Esophagus muscularis mucosa (tissue), 4 donors: ENCODE results near the gene TRPM8. TPM values are rescaled to one million over a fixed set of nuclear protein-coding genes. Genes with fewer than 3 reads are reported as not detected.
"Not testable (repeated sequence)": the region's sequence is repeated elsewhere in the genome, so short reads cannot be mapped to it uniquely, and the experiment has no call there.

Experiments used
- DNase-seq: peaks from one replicate; pipeline ENCODE4 v3.0.0-alpha.2; 2017; ENCODE audit errors: extremely low spot score
- H3K27ac ChIP-seq, 4 donors: fragments of 200-600 bp; sonication (generic); replicated peaks in 1 of 4; 1 replicate in 3 of 4; 2 replicates in 1 of 4; pipeline ENCODE4 v1.5.1; 2016 to 2019; ENCODE audit warnings: mild to moderate bottlenecking in 1 of 4
- H3K27me3 ChIP-seq, 4 donors: fragments of 200-600 bp; sonication (generic); one replicate each; pipeline versions ENCODE4 v1.5.1 to v1.6.0; 2016 to 2019
- H3K36me3 ChIP-seq, 4 donors: fragments of 200-600 bp; sonication (generic); one replicate each; pipeline ENCODE4 v1.5.1; 2016 to 2019
- H3K4me1 ChIP-seq, 4 donors: fragments of 200-600 bp; sonication (generic); one replicate each; pipeline ENCODE4 v1.5.1; 2016 to 2019
- H3K4me3 ChIP-seq, 4 donors: fragments of 200-600 bp; sonication (generic); 1 replicate in 2 of 4; 2 replicates in 2 of 4; pipeline ENCODE4 v1.5.1; 2016 to 2019; ENCODE audit warnings: mild to moderate bottlenecking in 4 of 4, moderate library complexity in 1 of 4
- H3K9me3 ChIP-seq, 4 donors: fragments of 200-600 bp; sonication (generic); 1 replicate in 3 of 4; 2 replicates in 1 of 4; pipeline ENCODE4 v1.5.1; 2016 to 2019
- EP300 ChIP-seq: sonication (generic); formaldehyde crosslinking; IDR thresholded peaks from one replicate; pipeline ENCODE4 v1.6.1; 2017; ENCODE audit warnings: antibody characterized with exemption
- POLR2A ChIP-seq: fragments of 450-650 bp; IDR thresholded peaks from one replicate; pipeline ENCODE4 v1.6.1; 2017; ENCODE audit warnings: antibody characterized with exemption, moderate library complexity, mild to moderate bottlenecking, low read depth
- POLR2AphosphoS5 ChIP-seq, 2 donors: sonication (generic); formaldehyde crosslinking; IDR thresholded peaks; one replicate each; pipeline ENCODE4 v1.6.1; 2017; ENCODE audit warnings: antibody characterized with exemption in 2 of 2
- WGBS: methylation state at CpG from one replicate; pipeline ENCODE4 v1.1.5; 2018; 5-methylcytosine and 5-hydroxymethylcytosine counted together
- intact Hi-C: fragments of 100-400 bp; cut with DNase I; formaldehyde crosslinking; loops from one replicate; pipeline ENCODE4 v1.15.1; 2023
- total RNA-seq, 4 donors: library from RNA; depleted of rRNA; stranded (reverse); fragments of >200 nt; gene quantifications; one replicate each; pipeline versions ENCODE4 v1.1.0 to v1.2.1, GENCODE V29; 2016
- TF ChIP-seq, protein P1 (sequence below), 3 experiments: fragments of 200-600 bp in 2 of 3; fragments of 450-650 bp in 1 of 3; sonication (generic) in 2 of 3; IDR thresholded peaks; one replicate each; pipeline ENCODE4 v1.5.1; 2017 to 2019; ENCODE audit warnings: antibody characterized with exemption in 3 of 3, mild to moderate bottlenecking in 2 of 3, moderate library complexity in 1 of 3

Gene TRPM8
- total RNA-seq, 4 donors from 2014 or later, result not detected

DNA sequence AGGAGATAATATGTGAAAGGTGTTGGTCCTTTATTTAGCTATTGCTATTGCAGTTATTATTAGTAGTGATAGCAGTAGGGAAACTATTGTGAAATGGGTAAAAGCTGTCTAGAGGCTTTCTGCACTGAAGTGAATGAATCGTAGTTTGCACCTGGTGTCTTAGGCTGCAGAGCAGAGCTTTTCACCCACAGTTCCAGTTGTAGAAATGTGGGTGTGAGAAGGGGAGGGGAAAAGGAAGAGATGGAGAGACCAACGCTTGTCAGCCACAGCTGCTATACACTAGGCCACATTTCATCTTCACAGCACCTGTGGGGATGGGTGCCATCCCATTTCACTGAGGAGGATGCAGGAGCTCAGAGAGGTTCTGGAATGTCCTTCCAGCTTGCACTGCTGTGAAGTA lies 50.0 kb downstream of the TRPM8 start:
- Histone ChIP-seq H3K9me3 (no peaks in the 10 kb centered on the region), H3K4me3 (no peak overlapping the region), H3K36me3 (no peaks in the 10 kb centered on the region), H3K27me3 (peaks cover 0 to 11% (median 0%) of the 10 kb centered on the region in 4 donors), H3K4me1 (no peaks in the 10 kb centered on the region), H3K27ac (no peak overlapping the region)
- DNase-seq, result no peak
- 73% methylated on average over 2 of the region's 2 CpGs for WGBS
- TF ChIP-seq EP300 (no peak), POLR2AphosphoS5 (IDR thresholded peaks at IDR 0.05) (no peak), POLR2A (no peak)
- TF ChIP-seq, protein P1, sequence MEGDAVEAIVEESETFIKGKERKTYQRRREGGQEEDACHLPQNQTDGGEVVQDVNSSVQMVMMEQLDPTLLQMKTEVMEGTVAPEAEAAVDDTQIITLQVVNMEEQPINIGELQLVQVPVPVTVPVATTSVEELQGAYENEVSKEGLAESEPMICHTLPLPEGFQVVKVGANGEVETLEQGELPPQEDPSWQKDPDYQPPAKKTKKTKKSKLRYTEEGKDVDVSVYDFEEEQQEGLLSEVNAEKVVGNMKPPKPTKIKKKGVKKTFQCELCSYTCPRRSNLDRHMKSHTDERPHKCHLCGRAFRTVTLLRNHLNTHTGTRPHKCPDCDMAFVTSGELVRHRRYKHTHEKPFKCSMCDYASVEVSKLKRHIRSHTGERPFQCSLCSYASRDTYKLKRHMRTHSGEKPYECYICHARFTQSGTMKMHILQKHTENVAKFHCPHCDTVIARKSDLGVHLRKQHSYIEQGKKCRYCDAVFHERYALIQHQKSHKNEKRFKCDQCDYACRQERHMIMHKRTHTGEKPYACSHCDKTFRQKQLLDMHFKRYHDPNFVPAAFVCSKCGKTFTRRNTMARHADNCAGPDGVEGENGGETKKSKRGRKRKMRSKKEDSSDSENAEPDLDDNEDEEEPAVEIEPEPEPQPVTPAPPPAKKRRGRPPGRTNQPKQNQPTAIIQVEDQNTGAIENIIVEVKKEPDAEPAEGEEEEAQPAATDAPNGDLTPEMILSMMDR (IDR thresholded peaks at IDR 0.05), result no peak
- intact Hi-C loops, result no loop called here

GRCh38 chr2:233968556-233968955 lies 51.4 kb downstream of the TRPM8 start:
- DNase-seq, result no peak
- Histone ChIP-seq H3K4me1 (no peaks in the 10 kb centered on the region), H3K27ac (no peak overlapping the region), H3K36me3 (no peaks in the 10 kb centered on the region), H3K9me3 (no peaks in the 10 kb centered on the region), H3K4me3 (no peak overlapping the region), H3K27me3 (peaks cover 0 to 23% (median 0%) of the 10 kb centered on the region in 4 donors)
- WGBS, result 72% methylated on average over 4 of the region's 4 CpGs
- no peak for TF ChIP-seq EP300
- TF ChIP-seq, protein P1 (IDR thresholded peaks at IDR 0.05), result no peak
- TF ChIP-seq POLR2AphosphoS5 (IDR thresholded peaks at IDR 0.05), result no peak
- TF ChIP-seq POLR2A, result no peak
- intact Hi-C loops, result no loop called here

DNA sequence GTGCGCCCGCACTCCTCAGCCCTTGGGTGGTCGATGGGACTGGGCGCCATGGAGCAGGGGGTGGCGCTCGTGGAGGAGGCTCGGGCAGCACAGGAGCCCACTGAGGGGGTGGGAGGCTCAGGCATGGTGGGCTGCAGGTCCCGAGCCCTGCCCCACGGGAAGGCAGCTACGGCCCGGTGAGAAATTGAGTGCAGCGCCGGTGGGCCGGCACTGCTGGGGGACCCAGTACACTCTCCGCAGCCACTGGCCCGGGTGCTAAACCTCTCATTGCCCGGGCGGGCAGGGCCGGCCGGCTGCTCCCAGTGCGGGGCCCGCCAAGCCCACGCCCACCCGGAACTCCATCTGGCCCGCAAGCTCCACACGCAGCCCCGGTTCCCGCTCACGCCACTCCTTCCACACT lies 55.3 kb downstream of the TRPM8 start:
- DNase-seq, H3K27ac ChIP-seq, H3K36me3 ChIP-seq, H3K9me3 ChIP-seq, intact Hi-C loops, H3K4me3 ChIP-seq, H3K4me1 ChIP-seq: not testable (repeated sequence)
- H3K27me3 ChIP-seq, result peaks cover 0 to 49% (median 0%) of the 10 kb centered on the region in 4 donors
- no CpG with 5 or more reads among the region's 29 CpGs for WGBS

- Histone ChIP-seq H3K27me3 (peaks cover 0 to 51% (median 0%) of the 10 kb centered on the region in 4 donors), H3K27ac (no peak overlapping the region), H3K4me1 (peaks cover 0 to 7% (median 3%) of the 10 kb centered on the region in 4 donors), H3K4me3 (no peak overlapping the region), H3K9me3 (no peaks in the 10 kb centered on the region), H3K36me3 (no peaks in the 10 kb centered on the region)
- WGBS, result 77% methylated on average over 8 of the region's 13 CpGs
- DNase-seq, result no peak
- TF ChIP-seq POLR2AphosphoS5 (IDR thresholded peaks at IDR 0.05) (no peak), POLR2A (no peak), EP300 (no peak)
- TF ChIP-seq, protein P1 (IDR thresholded peaks at IDR 0.05), result no peak
- intact Hi-C loops, result no loop called here
These were observed 55.9 kb downstream of the TRPM8 start for GRCh38 chr2:233972941-233973575.

- Histone ChIP-seq H3K4me1 (peaks cover 0 to 7% (median 3%) of the 10 kb centered on the region in 4 donors), H3K27me3 (peaks cover 0 to 51% (median 0%) of the 10 kb centered on the region in 4 donors), H3K27ac (no peak overlapping the region), H3K9me3 (no peaks in the 10 kb centered on the region), H3K36me3 (no peaks in the 10 kb centered on the region), H3K4me3 (no peak overlapping the region)
- TF ChIP-seq POLR2AphosphoS5 (IDR thresholded peaks at IDR 0.05) (no peak), POLR2A (no peak), EP300 (no peak)
- TF ChIP-seq, protein P1 (IDR thresholded peaks at IDR 0.05), result no peak
- WGBS, result 77% methylated on average over 6 of the region's 6 CpGs
- intact Hi-C loops, result no loop called here
- DNase-seq, result no peak
These were observed 56.6 kb downstream of the TRPM8 start for GRCh38 chr2:233973786-233974185.
